ENCODE measurements around the gene ZNF878. TPM values are rescaled to one million over a fixed set of nuclear protein-coding genes. Genes with fewer than 3 reads are reported as not detected.

ZNF878 gene
- total RNA-seq, 1 experiment from 2014 or later, result 2.1 TPM

DNA sequence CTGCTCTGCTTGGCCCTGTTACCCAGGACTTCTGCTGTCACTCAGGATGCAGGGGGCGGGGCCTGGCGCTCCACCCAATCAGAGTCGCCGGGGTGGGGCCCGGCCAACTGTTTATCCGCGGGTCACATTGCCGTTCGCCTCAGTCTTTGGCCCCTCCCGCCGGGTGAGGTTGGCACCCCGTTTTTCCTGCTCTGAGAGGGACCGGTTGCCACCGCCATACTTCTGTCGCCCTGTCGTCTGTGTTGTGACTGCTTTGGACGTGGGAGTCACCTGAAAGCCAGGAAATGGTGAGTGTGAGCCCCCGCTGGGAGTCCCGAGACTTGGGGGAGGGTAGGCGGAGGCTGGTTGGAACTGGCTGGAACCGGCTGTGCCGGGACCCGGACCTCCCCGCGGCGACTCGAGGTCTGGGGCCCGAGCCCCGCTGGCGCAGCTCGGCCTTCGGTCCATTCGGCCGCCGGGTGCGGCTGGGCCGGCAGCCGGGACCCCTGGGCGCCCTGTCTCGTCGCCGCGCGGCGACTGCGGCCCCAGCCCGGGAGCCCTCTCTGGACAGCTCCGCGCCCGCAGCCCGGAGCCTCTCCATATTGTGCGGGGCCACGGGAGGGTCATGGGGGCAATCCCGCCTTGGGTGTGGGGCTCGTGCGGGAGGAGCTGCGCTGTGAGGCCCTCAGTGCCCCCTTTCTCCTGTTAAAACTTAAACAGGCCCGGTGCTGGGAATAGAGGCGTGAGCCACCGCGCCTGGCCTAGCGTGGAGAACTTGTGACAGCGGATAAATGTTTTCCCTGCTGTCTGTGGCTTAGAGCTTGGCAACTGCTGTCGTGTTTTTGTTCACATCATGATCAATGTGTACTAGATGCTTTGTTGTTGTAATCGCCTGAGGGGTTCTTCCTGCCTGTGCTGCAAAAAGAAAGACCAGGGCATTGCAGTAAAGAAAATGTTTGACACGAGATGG is 12.1 kb upstream of the ZNF878 start, which contains the start of gene ZNF844:
TSS of gene ZNF844 (plus strand) at position 142 of the 949 bp plus-strand sequence. CDS start at position 285, 143 bp downstream.
- H3K4me1 ChIP-seq (ENCODE audit: control insufficient read depth, insufficient read depth, low read length), result no peaks in the 10 kb centered on the region
- CTCF ChIA-PET, result interaction anchor here (0.7 kb wide), 1 partner anchor 13 kb away, joined by 12 read pairs; no protein-coding TSS in a partner anchor
- TF ChIP-seq SIN3A (IDR thresholded peaks at IDR 0.05; ENCODE audit: borderline replicate concordance, insufficient read depth, low read depth, low read length) (no peak), POLR2AphosphoS5 (IDR thresholded peaks at IDR 0.05; ENCODE audit: low read depth, low read length) (peak; percentile 91)
- TSS peak; percentile 95 for BruUV-seq (replicated peaks)
- H3K36me3 ChIP-seq (ENCODE audit: control insufficient read depth, insufficient read depth, low read length), result no peaks in the 10 kb centered on the region
- peak within 1 kb of the TSS; percentile 77 for H3K27ac ChIP-seq (ENCODE audit: low read length)
- peak; percentile 27 for DNase-seq (ENCODE audit: low read depth, low spot score)
- no peaks in the 10 kb centered on the region for H3K27me3 ChIP-seq (ENCODE audit: control insufficient read depth, insufficient read depth, low read length)
- POLR2A ChIA-PET, result no interaction called here
- H3K9me3 ChIP-seq (ENCODE audit: control insufficient read depth, insufficient read depth, low read depth, low read length), result peaks cover 4% of the 10 kb centered on the region; the same call in 1 of the 2 replicates
- peak; percentile 97 for ATAC-seq
- intact Hi-C loops (cut with micrococcal nuclease; ENCODE audit: unreplicated experiment), result loop anchor here (2.0 kb wide), 1 partner anchor 76 kb away; the partner anchor contains the start of gene ZNF20
- in situ Hi-C loops (cut with HindIII; ENCODE audit: low pct_unique_long_range_greater_than_20kb, low sequenced_read_pairs), result no loop called here
- peak within 1 kb of the TSS; percentile 68 to 82 for H3K4me3 ChIP-seq (ENCODE audit: low read depth in 2 of 2, low read length in 2 of 2)

- Histone ChIP-seq H3K4me1 (ENCODE audit: control insufficient read depth, insufficient read depth, low read length) (peaks cover 6% of the 10 kb centered on the region; the same call in 1 of the 2 replicates), H3K9me3 (ENCODE audit: control insufficient read depth, insufficient read depth, low read depth, low read length) (no peaks in the 10 kb centered on the region), H3K27me3 (ENCODE audit: control insufficient read depth, insufficient read depth, low read length) (no peaks in the 10 kb centered on the region), H3K4me3 (ENCODE audit: low read depth in 2 of 2, low read length in 2 of 2) (no peak overlapping the region), H3K27ac (ENCODE audit: low read length) (no peak overlapping the region), H3K36me3 (ENCODE audit: control insufficient read depth, insufficient read depth, low read length) (no peaks in the 10 kb centered on the region)
- BruUV-seq (replicated peaks), result no TSS peak
- ChIA-PET CTCF (interaction anchor here (0.6 kb wide), 1 partner anchor 540 kb away, joined by 3 read pairs; no protein-coding TSS in a partner anchor), POLR2A (no interaction called here)
- in situ Hi-C loops (cut with HindIII; ENCODE audit: low pct_unique_long_range_greater_than_20kb, low sequenced_read_pairs) (no loop called here), intact Hi-C loops (cut with micrococcal nuclease; ENCODE audit: unreplicated experiment) (no loop called here)
- ATAC-seq (no peak), DNase-seq (ENCODE audit: low read depth, low spot score) (no peak)
- no peak for TF ChIP-seq REST (IDR thresholded peaks at IDR 0.05; ENCODE audit: insufficient read depth in 1 of 2, low read depth in 2 of 2, low read length in 1 of 2)
- no peak for TF ChIP-seq CTCF (IDR thresholded peaks at IDR 0.05)
- no peak for TF ChIP-seq POLR2AphosphoS5 (IDR thresholded peaks at IDR 0.05; ENCODE audit: low read depth, low read length)
Measured at GRCh38 chr19:12055784-12056183, 3.0 kb upstream of the ZNF878 start.
